ENCODE measurements around the gene SRC. TPM values are rescaled to one million over a fixed set of nuclear protein-coding genes. Genes with fewer than 3 reads are reported as not detected.

SRC gene
- polyA plus RNA-seq, 1 donor (not counting 4 experiments of a cell fraction or from before 2014, with no cell fraction given) = 22.8 TPM

- no peak for FAIRE-seq
- Histone ChIP-seq H3K4me2 (ENCODE audit: control insufficient read depth, extremely low read depth, insufficient read depth, low read depth, low read length) (no peak overlapping the region), H3K4me1 (ENCODE audit: control insufficient read depth, extremely low read depth, insufficient read depth, low read length) (peaks cover 20% of the 10 kb centered on the region), H2AFZ (ENCODE audit: control insufficient read depth, low read length) (no peak overlapping the region), H3K36me3 (ENCODE audit: control insufficient read depth in 2 of 2, extremely low read depth in 1 of 2, insufficient read depth in 2 of 2, low read length in 2 of 2) (peaks cover 0 to under 1% of the 10 kb centered on the region in 2 experiments), H3K9me1 (ENCODE audit: control insufficient read depth, extremely low read depth, insufficient read depth, low read length) (no peaks in the 10 kb centered on the region), H3K79me2 (ENCODE audit: control insufficient read depth, insufficient read depth, low read length) (peaks cover 14% of the 10 kb centered on the region), H3K27me3 (ENCODE audit: control insufficient read depth, extremely low read depth, insufficient read depth, low read length) (no peaks in the 10 kb centered on the region), H3K27ac (ENCODE audit: control insufficient read depth, insufficient read depth, low read length) (no peak overlapping the region), H3K4me3 (ENCODE audit: control insufficient read depth in 2 of 3, extremely low read depth in 1 of 3, insufficient read depth in 2 of 3, low read depth in 1 of 3, low read length in 3 of 3) (no peak overlapping the region), H4K20me1 (ENCODE audit: control insufficient read depth, extremely low read depth, insufficient read depth, low read length) (no peaks in the 10 kb centered on the region), H3K9ac (ENCODE audit: control insufficient read depth, extremely low read depth, insufficient read depth, low read length) (no peak overlapping the region), H3K9me3 (ENCODE audit: control insufficient read depth, low read depth, low read length) (no peaks in the 10 kb centered on the region)
- dilution Hi-C loops (cut with MboI; ENCODE audit: extremely low pct_ligation_motif_present, low sequenced_read_pairs) = no loop called here
- no peak for TF ChIP-seq EZH2 (IDR thresholded peaks at IDR 0.05; ENCODE audit: low read length)
- TF ChIP-seq CTCF (optimal IDR thresholded peaks at IDR 0.05 in 1 of 3, IDR thresholded peaks at IDR 0.05 in 1 of 3, conservative IDR thresholded peaks at IDR 0.05 in 1 of 3; ENCODE audit: extremely low read depth in 1 of 3, insufficient read depth in 2 of 3, low read length in 3 of 3) = no peak
- DNase-seq (ENCODE audit: low read depth, low spot score) = no peak
Measured at GRCh38 chr20:37342231-37343177, 3.4 kb upstream of the SRC start.

- Histone ChIP-seq H3K4me1 (ENCODE audit: control insufficient read depth, extremely low read depth, insufficient read depth, low read length) (peaks cover 24% of the 10 kb centered on the region), H3K9me1 (ENCODE audit: control insufficient read depth, extremely low read depth, insufficient read depth, low read length) (no peaks in the 10 kb centered on the region), H3K9me3 (ENCODE audit: control insufficient read depth, low read depth, low read length) (no peaks in the 10 kb centered on the region), H3K27me3 (ENCODE audit: control insufficient read depth, extremely low read depth, insufficient read depth, low read length) (no peaks in the 10 kb centered on the region), H3K4me2 (ENCODE audit: control insufficient read depth, extremely low read depth, insufficient read depth, low read depth, low read length) (no peak overlapping the region), H3K79me2 (ENCODE audit: control insufficient read depth, insufficient read depth, low read length) (peaks cover 23% of the 10 kb centered on the region), H3K27ac (ENCODE audit: control insufficient read depth, insufficient read depth, low read length) (no peak overlapping the region), H4K20me1 (ENCODE audit: control insufficient read depth, extremely low read depth, insufficient read depth, low read length) (no peaks in the 10 kb centered on the region), H3K36me3 (ENCODE audit: control insufficient read depth in 2 of 2, extremely low read depth in 1 of 2, insufficient read depth in 2 of 2, low read length in 2 of 2) (peaks cover 2 to 3% of the 10 kb centered on the region in 2 experiments), H2AFZ (ENCODE audit: control insufficient read depth, low read length) (no peak overlapping the region), H3K4me3 (ENCODE audit: control insufficient read depth in 2 of 3, extremely low read depth in 1 of 3, insufficient read depth in 2 of 3, low read depth in 1 of 3, low read length in 3 of 3) (no peak overlapping the region), H3K9ac (ENCODE audit: control insufficient read depth, extremely low read depth, insufficient read depth, low read length) (no peak overlapping the region)
- no peak for DNase-seq (ENCODE audit: low read depth, low spot score)
- TF ChIP-seq EZH2 (IDR thresholded peaks at IDR 0.05; ENCODE audit: low read length) (no peak), CTCF (optimal IDR thresholded peaks at IDR 0.05 in 1 of 3, IDR thresholded peaks at IDR 0.05 in 1 of 3, conservative IDR thresholded peaks at IDR 0.05 in 1 of 3; ENCODE audit: extremely low read depth in 1 of 3, insufficient read depth in 2 of 3, low read length in 3 of 3) (no peak)
- no peak for FAIRE-seq
- dilution Hi-C loops (cut with MboI; ENCODE audit: extremely low pct_ligation_motif_present, low sequenced_read_pairs) = no loop called here
Measured at GRCh38 chr20:37343212-37343993, 2.5 kb upstream of the SRC start.
